GM21737 (cell line): Measurements from ENCODE around the gene PGGT1B.
A peak's percentile ranks its signal among the peaks of the same experiment; 100 is the strongest.
"Not testable (repeated sequence)": the region's sequence is repeated elsewhere in the genome, so short reads cannot be mapped to it uniquely, and the experiment has no call there.

Experiments
- ATAC-seq: cut with Tn5 transposase; IDR thresholded peaks from one replicate; pipeline ENCODE4 v1.9.1; 2021; ENCODE audit warnings: mild to moderate bottlenecking, moderate library complexity; ENCODE audit not compliant: unreplicated experiment

The PGGT1B gene

DNA sequence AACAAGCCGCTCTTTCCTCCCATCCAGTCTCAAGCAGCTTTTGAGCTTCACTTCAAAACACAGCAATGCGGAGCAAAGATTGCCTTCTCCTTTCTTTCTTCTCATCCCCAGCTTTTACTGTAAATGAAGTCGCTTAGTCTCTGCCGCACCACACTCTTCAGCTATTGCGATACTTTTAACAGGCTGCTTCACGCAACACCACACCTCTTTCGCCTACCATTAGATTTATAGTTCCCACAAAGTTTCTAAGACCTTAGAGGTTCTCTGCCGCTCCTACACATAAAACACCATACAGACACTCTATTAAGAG lies 711 bp downstream of the PGGT1B start:
- peak; percentile 44 for ATAC-seq

DNA sequence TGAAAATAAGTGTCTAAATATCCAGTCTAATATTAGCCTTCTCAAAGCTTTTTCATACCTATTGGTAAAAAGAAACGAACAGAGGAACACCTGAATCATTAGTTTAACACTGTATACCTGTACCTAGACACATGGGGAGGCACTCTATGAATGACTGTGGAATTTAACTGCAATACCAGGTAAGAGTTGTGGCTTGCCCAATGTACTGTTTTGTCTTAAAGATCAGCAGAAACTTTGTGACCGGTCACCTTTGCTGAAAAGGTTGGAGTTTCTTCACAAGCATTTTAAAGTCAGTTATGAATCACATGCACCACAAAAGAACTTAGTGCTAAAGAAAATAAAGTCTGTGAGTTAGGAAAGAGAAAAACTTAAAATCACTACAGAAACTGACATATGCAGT lies 2.4 kb downstream of the PGGT1B start:
- ATAC-seq, result no peak

DNA sequence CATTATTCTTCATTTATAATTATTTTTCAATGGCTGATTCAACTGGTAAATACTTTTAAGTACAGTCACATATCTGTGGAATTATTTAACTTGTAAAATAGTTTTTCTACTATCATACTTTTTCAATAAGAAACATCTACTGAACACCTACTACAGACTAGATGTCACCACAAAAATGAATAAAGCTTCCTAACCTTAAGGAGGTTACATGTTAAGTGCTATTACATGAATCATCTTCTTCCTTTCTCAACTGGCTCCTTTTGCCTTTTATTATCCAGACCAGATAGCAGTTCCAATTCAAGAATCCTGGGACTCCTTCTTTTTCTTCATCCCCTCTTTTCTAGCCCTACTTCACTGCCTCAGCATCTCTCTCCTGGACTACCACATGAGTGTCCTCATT lies 4.7 kb downstream of the PGGT1B start:
- ATAC-seq, result no peak

DNA sequence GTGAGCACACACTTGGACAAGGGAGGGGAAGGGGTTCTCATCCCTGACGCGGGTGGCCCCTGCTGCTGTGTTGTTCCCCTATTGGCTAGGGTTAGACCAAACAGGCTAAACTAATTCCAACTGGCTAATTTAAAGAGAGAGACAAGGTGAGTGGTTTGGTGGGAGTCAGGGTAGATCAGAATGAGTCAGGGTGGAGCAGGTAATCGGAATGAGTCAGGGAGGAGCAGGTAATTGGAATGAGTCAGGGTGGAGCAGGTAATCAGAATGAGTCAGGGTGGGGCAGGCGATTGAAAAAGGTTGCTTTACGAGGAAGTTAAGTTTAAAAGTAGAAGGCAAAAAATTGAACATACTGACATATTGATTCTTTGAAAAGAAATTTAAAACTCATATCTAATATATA lies 13.3 kb downstream of the PGGT1B start:
- ATAC-seq, result not testable (repeated sequence)

DNA sequence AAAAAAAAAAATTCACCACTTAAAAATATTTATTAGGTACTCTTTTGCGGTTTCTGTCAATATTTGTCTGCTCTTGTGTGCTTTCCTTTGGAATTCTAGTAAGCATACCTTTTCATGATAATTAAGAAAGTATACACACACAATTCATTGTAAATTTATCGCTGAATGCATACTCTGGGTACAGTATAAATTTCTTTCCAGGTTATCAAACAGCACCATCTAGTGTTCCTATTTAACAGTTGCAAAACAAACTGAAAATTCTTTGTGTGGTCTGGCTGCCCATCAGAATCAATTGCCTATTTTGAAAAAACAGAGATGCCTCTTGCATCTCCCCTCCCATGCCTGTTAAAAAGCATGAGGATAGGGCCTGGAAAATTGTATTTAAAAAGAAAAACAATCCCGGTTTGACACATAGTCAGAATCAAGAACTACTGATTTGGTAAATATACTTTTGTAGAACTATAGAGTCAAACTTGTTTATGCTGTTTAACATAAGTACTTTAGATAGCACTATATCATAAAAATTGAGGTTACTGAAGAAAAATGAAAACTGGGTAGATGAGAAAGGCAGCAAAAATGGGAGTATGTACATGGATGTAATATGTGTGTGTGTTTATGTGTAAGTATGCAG lies 16.2 kb downstream of the PGGT1B start:
- peak; percentile 79 for ATAC-seq

DNA sequence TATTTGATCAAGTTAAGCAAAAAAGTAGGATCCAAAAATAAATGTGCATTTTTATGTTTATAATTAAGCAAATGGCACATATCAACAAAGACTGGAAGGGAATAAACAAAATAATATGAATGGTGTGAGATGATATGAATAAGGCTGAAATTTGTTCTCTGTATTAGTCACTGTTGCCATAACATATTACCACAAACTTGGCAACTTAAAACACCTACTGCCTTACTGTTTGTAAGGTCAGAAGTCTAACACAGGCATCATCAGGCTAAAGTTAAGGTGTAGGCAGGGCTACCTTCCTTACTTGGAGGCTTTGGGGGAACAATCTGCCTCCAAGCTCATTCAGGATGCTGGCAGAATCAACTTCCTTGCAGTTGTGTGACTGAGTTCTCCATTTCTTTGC lies 19.3 kb downstream of the PGGT1B start:
- no peak for ATAC-seq

DNA sequence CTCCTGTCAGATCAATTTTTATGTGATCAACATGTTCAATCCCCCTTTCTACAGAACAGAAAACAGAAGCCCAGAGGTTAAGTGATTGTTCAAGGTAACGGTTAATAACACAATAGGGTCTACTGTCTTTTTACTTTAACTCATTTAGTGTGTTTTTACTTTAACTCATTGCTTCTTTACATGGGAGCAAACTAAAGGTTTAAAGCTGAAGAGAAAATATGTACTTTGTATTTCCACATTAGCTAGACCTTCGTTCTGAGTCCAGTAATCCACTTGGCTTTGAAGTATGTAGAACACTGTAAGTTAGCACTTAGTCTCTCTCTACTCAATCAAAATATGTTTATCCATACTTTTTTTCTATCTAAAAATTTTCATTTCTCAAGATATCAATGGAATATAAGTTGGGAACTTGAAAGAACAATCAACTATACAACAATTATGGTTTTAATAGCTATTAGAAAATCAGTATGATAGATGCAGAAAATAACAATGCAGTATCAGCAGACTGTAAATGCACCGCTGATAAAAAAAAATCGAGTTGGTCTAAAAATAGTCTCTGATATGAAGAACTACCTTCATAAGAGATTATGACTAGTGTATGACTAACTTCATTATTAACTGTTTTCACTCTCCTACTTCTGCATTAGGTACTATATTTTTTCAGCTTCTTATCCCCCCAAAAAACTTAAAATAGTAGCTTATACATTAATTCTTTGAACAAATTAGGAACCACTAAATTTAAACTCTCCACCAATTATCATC lies 20.6 kb downstream of the PGGT1B start:
- ATAC-seq, result no peak

DNA sequence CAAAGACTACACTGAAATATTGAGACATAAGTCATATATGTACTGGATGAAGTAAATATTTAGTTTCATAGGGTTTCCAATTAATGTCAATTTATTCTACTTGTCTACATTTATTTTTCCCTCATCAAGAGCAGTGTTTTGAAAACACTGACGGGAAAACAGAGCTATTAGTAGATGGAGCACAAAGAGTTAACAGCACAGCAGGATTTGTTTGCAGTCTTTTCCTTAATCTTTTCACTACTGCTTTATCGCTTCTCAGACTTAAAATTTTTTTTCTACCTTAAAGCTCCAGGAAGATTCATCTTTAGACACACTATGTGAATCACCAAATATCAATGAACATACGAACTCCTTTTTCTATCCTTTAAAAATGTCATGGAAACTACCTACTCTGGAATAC lies 25.6 kb downstream of the PGGT1B start:
- no peak for ATAC-seq

DNA sequence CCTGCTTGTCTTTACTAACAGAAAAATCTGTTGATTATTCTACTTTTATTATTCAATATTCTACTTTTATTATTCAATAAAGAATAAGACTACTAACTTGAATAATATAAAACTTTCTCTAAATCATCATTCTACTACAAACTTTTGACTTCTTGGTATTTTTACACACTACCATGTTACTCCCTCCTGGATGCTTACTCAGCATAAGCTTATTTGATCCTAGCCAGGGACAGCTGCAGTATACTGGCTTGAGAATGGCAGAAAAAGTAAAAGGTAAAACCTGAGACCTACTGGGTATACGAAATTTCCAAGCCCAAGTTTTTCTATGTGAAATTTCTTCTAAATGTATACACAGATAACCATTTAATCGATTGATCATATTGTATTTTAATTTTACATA lies 26.1 kb downstream of the PGGT1B start:
- ATAC-seq, result no peak

DNA sequence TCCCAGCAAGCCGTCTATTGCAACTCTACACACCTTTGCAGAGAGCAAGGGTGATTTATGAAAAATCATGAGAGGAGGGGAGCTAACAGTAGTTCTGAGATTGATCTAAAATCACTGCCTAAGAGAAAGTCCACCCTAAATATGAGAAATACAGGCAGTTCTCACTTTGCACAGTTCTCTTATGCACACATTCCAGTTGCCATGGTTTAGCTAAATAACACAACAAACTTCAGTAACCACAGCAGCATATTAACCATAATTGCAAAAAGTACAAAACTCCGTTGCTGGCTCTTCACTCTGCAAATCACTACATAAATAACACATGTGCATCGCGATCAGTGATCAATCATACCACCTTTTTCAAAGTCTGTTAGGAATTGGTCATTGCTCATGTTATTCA lies 31.1 kb downstream of the PGGT1B start:
- no peak for ATAC-seq

DNA sequence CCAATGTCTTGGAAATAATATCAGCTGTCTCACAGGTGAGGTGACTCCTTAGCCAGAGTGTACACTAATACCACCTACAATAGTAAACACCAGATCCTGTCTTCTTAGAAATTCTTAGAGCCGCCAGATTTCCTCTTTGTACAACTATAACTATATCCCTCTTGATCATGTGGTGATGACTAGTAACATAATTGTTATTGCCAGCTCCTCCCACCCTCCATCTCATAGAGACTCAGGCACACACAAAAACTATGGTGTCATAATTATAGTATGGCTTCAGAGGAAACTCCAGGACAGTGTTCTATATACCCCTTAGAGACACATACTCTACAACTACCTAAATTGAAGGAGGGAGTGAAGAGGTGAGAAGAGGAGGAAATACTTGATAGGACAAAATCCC lies 33.1 kb downstream of the PGGT1B start:
- no peak for ATAC-seq

DNA sequence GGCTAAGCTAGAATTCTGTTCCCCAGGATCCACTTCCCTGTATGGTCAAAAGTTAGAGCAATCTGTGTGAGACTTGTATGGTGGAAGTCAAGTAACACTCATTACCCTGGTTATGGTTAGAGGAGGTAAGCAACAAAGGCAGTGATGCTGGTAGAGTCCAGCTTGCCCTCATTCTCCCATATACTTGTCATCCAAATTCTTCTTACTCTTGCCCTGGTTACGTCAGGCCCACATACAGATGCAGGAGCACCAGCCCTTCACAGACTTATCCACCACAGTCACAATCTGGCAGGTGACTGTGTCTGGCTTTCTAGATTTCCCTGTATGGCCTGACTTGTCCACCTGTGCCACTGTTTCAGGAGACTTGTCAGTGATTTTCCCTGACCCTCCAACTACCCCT lies 35.4 kb downstream of the PGGT1B start:
- ATAC-seq, result no peak

DNA sequence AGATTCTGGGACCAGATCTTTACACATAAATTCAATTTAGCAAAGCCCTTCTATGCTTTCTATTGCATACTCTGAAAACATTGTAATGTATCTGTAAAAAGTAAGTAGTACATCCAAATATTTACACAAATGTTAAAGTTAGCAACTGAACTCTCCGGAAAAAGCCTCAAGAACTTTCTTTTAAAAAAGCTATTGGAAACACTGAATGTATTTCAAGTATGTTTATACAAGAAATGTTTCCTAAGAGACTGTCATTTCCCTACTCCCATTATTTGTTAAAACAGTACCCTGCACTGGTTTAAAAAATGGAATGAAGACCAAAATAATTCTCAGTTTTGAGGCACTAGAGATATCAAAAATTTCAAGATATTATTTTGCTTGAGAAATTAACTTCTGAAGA lies 48.1 kb downstream of the PGGT1B start:
- ATAC-seq, result no peak

DNA sequence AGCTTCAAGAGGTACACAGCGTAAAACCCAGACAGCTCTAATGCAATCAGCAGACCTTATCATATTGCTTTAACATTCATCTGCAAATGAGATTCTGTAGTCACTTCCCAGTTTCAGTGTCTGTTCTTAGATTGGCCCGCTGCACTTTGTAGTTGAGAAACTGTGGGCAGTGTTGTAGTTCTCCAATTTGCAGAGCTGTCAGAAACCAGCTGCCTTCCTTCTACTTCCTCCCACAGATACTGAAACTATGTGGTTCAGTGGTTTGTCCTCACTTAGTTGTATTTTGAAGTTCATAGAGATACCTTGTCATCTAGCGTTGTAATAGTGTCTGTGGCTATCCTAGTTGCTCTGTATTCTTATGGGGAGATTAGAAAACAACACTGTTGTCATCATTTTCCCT lies 53.4 kb downstream of the PGGT1B start:
- ATAC-seq, result peak; percentile 100

DNA sequence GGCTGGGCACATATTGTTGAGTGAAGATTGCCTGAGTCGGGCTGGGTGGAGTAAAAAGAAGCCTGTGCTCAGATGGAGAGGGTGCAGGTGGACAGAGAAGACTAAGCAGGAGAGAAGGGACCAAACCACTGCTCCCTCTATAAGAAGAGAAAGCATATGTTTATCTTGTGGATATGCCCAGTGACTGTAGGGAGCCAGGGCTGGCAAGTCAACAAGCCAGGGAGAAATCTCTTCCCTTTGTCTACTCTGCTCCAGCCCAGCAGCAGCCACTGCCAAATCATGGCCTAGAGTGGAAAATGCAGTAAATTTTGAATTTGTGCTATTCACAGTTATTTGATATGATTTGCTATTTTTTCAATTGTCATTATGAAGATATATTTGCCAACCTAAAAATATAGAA lies 59.7 kb downstream of the PGGT1B start:
- no peak for ATAC-seq

DNA sequence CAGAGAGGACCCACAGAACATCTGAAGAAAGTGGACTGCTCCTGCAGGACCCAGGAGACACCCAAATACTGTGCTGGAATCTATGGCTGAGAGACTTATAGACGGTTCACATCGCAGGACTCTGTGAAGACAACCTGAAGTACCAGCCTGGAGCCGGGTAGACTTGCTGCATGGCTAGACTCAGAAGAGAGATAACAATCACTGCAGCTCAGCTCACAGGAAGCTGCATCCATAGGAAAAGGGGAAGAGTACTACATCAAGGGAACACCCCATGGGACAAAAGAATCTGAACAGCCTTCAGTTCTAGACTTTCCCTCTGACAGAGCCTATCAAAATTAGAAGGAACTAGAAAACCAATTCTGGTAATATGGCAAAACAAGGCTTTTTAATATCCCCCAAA lies 66.5 kb downstream of the PGGT1B start:
- no peak for ATAC-seq

DNA sequence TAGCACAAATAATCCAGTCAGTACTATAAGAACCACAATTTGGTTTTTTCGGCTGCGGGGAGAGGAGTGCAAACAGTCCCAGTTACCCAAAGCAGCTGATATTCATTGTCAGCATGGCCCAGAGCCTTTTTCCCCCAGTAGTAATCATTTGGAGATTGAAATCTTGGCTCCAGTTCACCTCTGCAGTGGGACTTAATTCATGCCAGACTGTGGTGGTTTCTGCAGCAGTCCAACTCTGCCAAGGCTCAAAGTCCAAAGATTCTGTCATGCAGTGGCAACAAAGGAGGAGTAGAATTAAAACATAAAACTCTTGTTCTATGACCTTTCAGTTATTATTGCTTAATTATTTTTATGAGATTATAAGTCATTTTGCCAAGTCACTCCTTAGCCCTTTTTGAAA lies 68.0 kb downstream of the PGGT1B start:
- no peak for ATAC-seq

DNA sequence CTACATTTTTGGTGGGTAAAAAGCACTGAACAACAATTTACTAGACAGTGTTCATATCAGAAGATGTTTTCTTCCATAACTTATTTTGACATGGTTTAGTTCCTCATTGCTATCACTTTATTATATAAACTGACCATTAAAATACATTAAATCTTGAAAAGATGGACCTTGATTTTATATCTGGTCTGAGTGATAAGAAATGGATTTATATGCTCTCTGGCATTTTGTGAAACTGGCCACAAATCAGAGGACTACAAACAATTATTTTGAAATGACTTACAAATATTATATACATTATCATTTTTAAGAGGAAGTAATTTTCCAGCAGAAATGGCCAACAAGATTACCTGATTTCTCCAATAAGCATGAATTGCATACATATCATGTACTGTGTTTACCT lies 69.4 kb downstream of the PGGT1B start:
- ATAC-seq, result no peak

DNA sequence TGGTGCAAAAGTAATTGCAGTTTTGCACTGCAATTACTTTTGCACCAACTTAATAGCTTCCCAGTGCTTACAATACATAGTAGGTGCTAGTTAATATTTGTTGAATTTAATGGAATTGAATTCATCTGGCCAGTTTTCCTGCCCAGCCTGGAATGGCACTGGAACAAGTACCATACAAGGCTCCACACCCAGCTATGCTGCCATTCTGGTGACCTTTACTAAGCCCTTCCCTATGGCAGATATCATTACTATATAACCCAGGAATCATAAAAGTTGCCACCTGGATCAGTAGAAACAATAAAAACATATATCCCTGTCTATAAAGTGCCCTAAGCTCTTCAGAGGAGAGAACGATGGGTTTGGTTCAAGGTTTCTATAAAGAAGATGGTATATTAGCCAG lies 70.6 kb downstream of the PGGT1B start:
- ATAC-seq, result no peak

DNA sequence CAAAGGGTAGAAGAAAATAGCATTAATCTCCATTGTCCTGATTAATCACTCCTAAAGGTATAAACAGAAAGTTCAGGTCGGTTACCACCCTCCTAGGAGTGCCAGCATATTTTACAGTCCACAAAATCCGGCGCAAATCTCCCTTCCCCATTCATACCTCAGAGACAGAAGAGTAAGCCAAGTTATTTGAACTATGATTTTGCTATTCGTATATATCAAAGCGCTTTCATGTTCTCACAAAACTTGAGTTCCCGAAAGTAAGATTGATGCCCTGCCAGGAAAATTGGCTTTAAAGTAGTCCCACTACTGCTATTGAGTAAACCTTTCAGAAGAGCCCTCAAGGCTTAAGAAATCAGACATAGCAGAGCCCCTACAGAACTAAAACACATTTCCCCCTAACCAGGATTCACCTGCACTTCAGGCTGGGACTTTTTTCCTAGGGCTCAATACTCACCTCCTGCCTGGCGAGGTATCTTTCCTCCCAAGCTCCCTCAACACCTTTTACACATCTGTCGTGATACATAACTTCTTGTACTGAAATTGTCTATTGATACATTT lies 71.1 kb downstream of the PGGT1B start:
- ATAC-seq, result no peak

DNA sequence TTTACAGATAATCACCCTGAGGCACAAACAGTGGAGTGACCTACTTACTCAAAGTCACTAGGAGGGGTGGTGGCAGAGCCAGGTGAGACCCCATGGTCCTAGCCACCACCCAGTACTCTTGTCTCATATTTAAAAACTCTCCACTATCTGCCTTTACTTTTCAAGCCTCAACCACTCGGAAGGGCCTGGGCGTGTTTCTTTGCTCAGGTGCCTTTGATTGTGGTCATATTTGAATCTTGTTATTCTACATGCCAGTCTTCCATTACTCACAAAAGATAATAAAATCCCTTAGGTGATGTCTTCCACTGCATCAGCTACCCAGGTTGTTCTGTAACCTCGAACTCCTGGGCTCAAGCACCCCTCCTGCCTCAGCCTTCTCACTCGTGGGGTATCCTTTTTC lies 72.3 kb downstream of the PGGT1B start:
- no peak for ATAC-seq

DNA sequence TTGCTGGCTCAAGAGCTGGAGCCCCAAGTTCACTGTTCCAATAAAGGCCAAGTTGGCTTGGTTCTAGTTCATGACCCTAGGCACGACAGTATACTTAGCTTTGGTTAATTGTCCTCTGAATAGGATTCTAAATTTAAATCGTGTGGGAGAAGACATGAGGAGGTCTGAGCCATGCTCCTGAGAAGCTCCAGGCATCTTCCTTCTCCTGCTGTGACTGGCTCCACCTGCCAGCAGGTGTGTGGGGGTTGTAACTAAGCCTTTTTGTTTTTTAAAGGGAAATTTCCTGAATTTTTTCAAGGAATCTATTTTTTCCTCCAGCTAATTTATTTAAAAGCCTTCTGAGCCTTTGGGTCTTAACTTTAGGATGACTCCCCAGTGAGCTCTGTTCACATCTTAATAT lies 72.8 kb downstream of the PGGT1B start:
- ATAC-seq, result no peak

DNA sequence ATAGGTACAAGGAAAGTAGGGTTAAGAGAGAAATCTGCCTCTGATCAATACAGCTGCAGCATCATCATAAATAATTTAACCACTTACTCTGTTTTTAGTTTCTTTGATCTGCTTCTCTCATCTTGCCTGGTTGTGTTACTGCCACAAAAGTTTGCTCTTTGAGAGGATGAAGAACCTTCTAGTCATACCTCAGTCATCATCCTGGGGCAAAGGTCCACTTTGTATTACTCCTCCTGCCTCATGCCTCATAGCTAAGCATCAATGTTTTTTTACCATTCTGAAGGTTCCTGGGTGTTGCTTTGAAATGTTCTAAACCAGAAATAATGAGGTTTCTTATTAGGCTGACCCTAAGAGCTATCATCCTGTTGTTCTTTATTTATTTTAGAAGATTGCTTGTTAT lies 75.9 kb downstream of the PGGT1B start:
- no peak for ATAC-seq
